ENCODE results near the gene NOSTRIN.
"Not testable (repeated sequence)": the region's sequence is repeated elsewhere in the genome, so short reads cannot be mapped to it uniquely, and the experiment has no call there.

The NOSTRIN gene

GRCh38 chr2:168787782-168788376 lies 14.6 kb upstream of the NOSTRIN start:
- no peak for DNase-seq (ENCODE audit: extremely low spot score)
- CTCF ChIA-PET, result interaction anchor here (0.8 to 2.2 kb wide), 2 partner anchors 13 to 14 kb away, joined by 3 to 5 read pairs; no protein-coding TSS in a partner anchor
- no peak for TF ChIP-seq CTCF (IDR thresholded peaks at IDR 0.05; ENCODE audit: control extremely low read depth, extremely low read depth, low read depth, missing control alignments)
- POLR2A ChIA-PET, result no interaction called here

GRCh38 chr2:168789776-168790175 lies 12.7 kb upstream of the NOSTRIN start:
- DNase-seq (ENCODE audit: extremely low spot score), result no peak
- CTCF ChIA-PET, result interaction anchor here (1.0 to 2.2 kb wide), 2 partner anchors 16 to 128 kb away, joined by 3 to 5 read pairs; no protein-coding TSS in a partner anchor
- no peak for TF ChIP-seq CTCF (IDR thresholded peaks at IDR 0.05; ENCODE audit: control extremely low read depth, extremely low read depth, low read depth, missing control alignments)
- POLR2A ChIA-PET, result no interaction called here

- ChIA-PET CTCF (interaction anchor here (2.2 kb wide), 1 partner anchor 16 kb away, joined by 5 read pairs; no protein-coding TSS in a partner anchor), POLR2A (no interaction called here)
- DNase-seq (ENCODE audit: extremely low spot score), result no peak
- no peak for TF ChIP-seq CTCF (IDR thresholded peaks at IDR 0.05; ENCODE audit: control extremely low read depth, extremely low read depth, low read depth, missing control alignments)
Measured at GRCh38 chr2:168790226-168790902, 12.1 kb upstream of the NOSTRIN start.

GRCh38 chr2:168791140-168791539 lies 11.3 kb upstream of the NOSTRIN start:
- DNase-seq (ENCODE audit: extremely low spot score); CTCF ChIA-PET; POLR2A ChIA-PET: not testable (repeated sequence)

- DNase-seq (ENCODE audit: extremely low spot score), result no peak
- ChIA-PET CTCF (interaction anchor here (1.2 kb wide), 1 partner anchor 447 kb away, joined by 3 read pairs; no protein-coding TSS in a partner anchor), POLR2A (no interaction called here)
- TF ChIP-seq CTCF (IDR thresholded peaks at IDR 0.05; ENCODE audit: control extremely low read depth, extremely low read depth, low read depth, missing control alignments), result no peak
Measured at GRCh38 chr2:168793596-168793995, 8.8 kb upstream of the NOSTRIN start.

- TF ChIP-seq CTCF (IDR thresholded peaks at IDR 0.05; ENCODE audit: control extremely low read depth, extremely low read depth, low read depth, missing control alignments), result no peak
- CTCF ChIA-PET, result no interaction called here
- POLR2A ChIA-PET, result no interaction called here
- DNase-seq (ENCODE audit: extremely low spot score), result no peak
Measured at GRCh38 chr2:168794968-168795367, 7.5 kb upstream of the NOSTRIN start.

GRCh38 chr2:168796090-168796577 lies 6.3 kb upstream of the NOSTRIN start:
- POLR2A ChIA-PET, result no interaction called here
- CTCF ChIA-PET, result interaction anchor here (0.8 to 1.0 kb wide), 2 partner anchors 12 to 14 kb away, joined by 3 to 4 read pairs; no protein-coding TSS in a partner anchor
- TF ChIP-seq CTCF (IDR thresholded peaks at IDR 0.05; ENCODE audit: control extremely low read depth, extremely low read depth, low read depth, missing control alignments), result no peak
- no peak for DNase-seq (ENCODE audit: extremely low spot score)
